Measurements from ENCODE around the gene ATP5F1D. TPM values are rescaled to one million over a fixed set of nuclear protein-coding genes. Genes with fewer than 3 reads are reported as not detected.

Gene ATP5F1D
- total RNA-seq, 1 experiment from 2014 or later, result 53.1 TPM

- peaks cover 32% of the 10 kb centered on the region for H3K36me3 ChIP-seq (replicated peaks; ENCODE audit: control insufficient read depth, insufficient read depth, low read length)
- H3K27me3 ChIP-seq (ENCODE audit: control insufficient read depth, insufficient read depth, low read length), result peaks cover 3% of the 10 kb centered on the region
- DNase-seq, result no peak
- no peak overlapping the region for H3K4me3 ChIP-seq (ENCODE audit: insufficient read depth, low read depth, low read length)
These were observed 30.2 kb downstream of the ATP5F1D start for GRCh38 chr19:1271528-1272422.

GRCh38 chr19:1272423-1273262 lies 31.1 kb downstream of the ATP5F1D start:
- no peaks in the 10 kb centered on the region; the same call in 1 of the 2 replicates for H3K27me3 ChIP-seq (ENCODE audit: control insufficient read depth, insufficient read depth, low read length)
- no peak overlapping the region for H3K4me3 ChIP-seq (ENCODE audit: insufficient read depth, low read depth, low read length)
- no peak for DNase-seq
- peaks cover 32% of the 10 kb centered on the region for H3K36me3 ChIP-seq (replicated peaks; ENCODE audit: control insufficient read depth, insufficient read depth, low read length)

GRCh38 chr19:1273263-1274041 lies 31.9 kb downstream of the ATP5F1D start:
- no peaks in the 10 kb centered on the region for H3K27me3 ChIP-seq (ENCODE audit: control insufficient read depth, insufficient read depth, low read length)
- H3K4me3 ChIP-seq (ENCODE audit: insufficient read depth, low read depth, low read length), result no peak overlapping the region
- peaks cover 32% of the 10 kb centered on the region for H3K36me3 ChIP-seq (replicated peaks; ENCODE audit: control insufficient read depth, insufficient read depth, low read length)
- DNase-seq, result no peak

- H3K27me3 ChIP-seq (ENCODE audit: control insufficient read depth, insufficient read depth, low read length), result no peaks in the 10 kb centered on the region
- peak; percentile 71 for DNase-seq
- H3K36me3 ChIP-seq (replicated peaks; ENCODE audit: control insufficient read depth, insufficient read depth, low read length), result peaks cover 34% of the 10 kb centered on the region
- H3K4me3 ChIP-seq (ENCODE audit: insufficient read depth, low read depth, low read length), result peak overlapping the region; percentile 82
These were observed 32.7 kb downstream of the ATP5F1D start for GRCh38 chr19:1274081-1274851.

GRCh38 chr19:1274852-1275259 lies 33.3 kb downstream of the ATP5F1D start:
- peaks cover 34% of the 10 kb centered on the region for H3K36me3 ChIP-seq (replicated peaks; ENCODE audit: control insufficient read depth, insufficient read depth, low read length)
- no peak for DNase-seq
- peak overlapping the region; percentile 82 for H3K4me3 ChIP-seq (ENCODE audit: insufficient read depth, low read depth, low read length)
- H3K27me3 ChIP-seq (ENCODE audit: control insufficient read depth, insufficient read depth, low read length), result no peaks in the 10 kb centered on the region

GRCh38 chr19:1275260-1275975 lies 33.9 kb downstream of the ATP5F1D start, which contains the start of gene FAM174C:
TSS of gene FAM174C (plus strand) at chr19:1275530. CDS start at chr19:1275550, 20 bp downstream.
- Histone ChIP-seq H3K36me3 (replicated peaks; ENCODE audit: control insufficient read depth, insufficient read depth, low read length) (peaks cover 34% of the 10 kb centered on the region), H3K27me3 (ENCODE audit: control insufficient read depth, insufficient read depth, low read length) (no peaks in the 10 kb centered on the region)

GRCh38 chr19:1275976-1276627 lies 34.6 kb downstream of the ATP5F1D start:
- peaks cover 27% of the 10 kb centered on the region for H3K36me3 ChIP-seq (replicated peaks; ENCODE audit: control insufficient read depth, insufficient read depth, low read length)
- no peak for DNase-seq
- peak overlapping the region; percentile 82 for H3K4me3 ChIP-seq (ENCODE audit: insufficient read depth, low read depth, low read length)
- no peaks in the 10 kb centered on the region for H3K27me3 ChIP-seq (ENCODE audit: control insufficient read depth, insufficient read depth, low read length)

More at GRCh38 chr19:1275260-1275975, 33.9 kb downstream of the ATP5F1D start, which contains the start of gene FAM174C:
- H3K4me3 ChIP-seq (ENCODE audit: insufficient read depth, low read depth, low read length), result peak within 1 kb of the TSS; percentile 82
- peak; percentile 100 for DNase-seq

- Histone ChIP-seq H3K36me3 (replicated peaks; ENCODE audit: control insufficient read depth, insufficient read depth, low read length) (peaks cover 24% of the 10 kb centered on the region), H3K4me3 (ENCODE audit: insufficient read depth, low read depth, low read length) (peak overlapping the region; percentile 82; the same call in 1 of the 2 replicates), H3K27me3 (ENCODE audit: control insufficient read depth, insufficient read depth, low read length) (no peaks in the 10 kb centered on the region)
- DNase-seq, result no peak
These were observed 35.1 kb downstream of the ATP5F1D start for GRCh38 chr19:1276628-1277022.

GRCh38 chr19:1277061-1277460 lies 35.5 kb downstream of the ATP5F1D start:
- DNase-seq, result no peak
- Histone ChIP-seq H3K4me3 (ENCODE audit: insufficient read depth, low read depth, low read length) (no peak overlapping the region), H3K36me3 (replicated peaks; ENCODE audit: control insufficient read depth, insufficient read depth, low read length) (peaks cover 19% of the 10 kb centered on the region), H3K27me3 (ENCODE audit: control insufficient read depth, insufficient read depth, low read length) (no peaks in the 10 kb centered on the region)

- H3K36me3 ChIP-seq (replicated peaks; ENCODE audit: control insufficient read depth, insufficient read depth, low read length), result peaks cover 12% of the 10 kb centered on the region
- H3K4me3 ChIP-seq (ENCODE audit: insufficient read depth, low read depth, low read length), result no peak overlapping the region
- H3K27me3 ChIP-seq (ENCODE audit: control insufficient read depth, insufficient read depth, low read length), result no peaks in the 10 kb centered on the region
- no peak for DNase-seq
These were observed 36.5 kb downstream of the ATP5F1D start for GRCh38 chr19:1278074-1278473.

- no peak overlapping the region for H3K4me3 ChIP-seq (ENCODE audit: insufficient read depth, low read depth, low read length)
- H3K36me3 ChIP-seq (replicated peaks; ENCODE audit: control insufficient read depth, insufficient read depth, low read length), result peaks cover 4% of the 10 kb centered on the region
- no peaks in the 10 kb centered on the region for H3K27me3 ChIP-seq (ENCODE audit: control insufficient read depth, insufficient read depth, low read length)
- DNase-seq, result no peak
These were observed 37.4 kb downstream of the ATP5F1D start for GRCh38 chr19:1278713-1279660.
